ENCODE results near the gene MICU1. TPM values are rescaled to one million over a fixed set of nuclear protein-coding genes. Genes with fewer than 3 reads are reported as not detected.

Gene MICU1
- total and polyA plus RNA-seq, 2 donors (not counting 3 experiments of a cell fraction or from before 2014, with no cell fraction given), result 27.5 to 48.0 TPM

DNA sequence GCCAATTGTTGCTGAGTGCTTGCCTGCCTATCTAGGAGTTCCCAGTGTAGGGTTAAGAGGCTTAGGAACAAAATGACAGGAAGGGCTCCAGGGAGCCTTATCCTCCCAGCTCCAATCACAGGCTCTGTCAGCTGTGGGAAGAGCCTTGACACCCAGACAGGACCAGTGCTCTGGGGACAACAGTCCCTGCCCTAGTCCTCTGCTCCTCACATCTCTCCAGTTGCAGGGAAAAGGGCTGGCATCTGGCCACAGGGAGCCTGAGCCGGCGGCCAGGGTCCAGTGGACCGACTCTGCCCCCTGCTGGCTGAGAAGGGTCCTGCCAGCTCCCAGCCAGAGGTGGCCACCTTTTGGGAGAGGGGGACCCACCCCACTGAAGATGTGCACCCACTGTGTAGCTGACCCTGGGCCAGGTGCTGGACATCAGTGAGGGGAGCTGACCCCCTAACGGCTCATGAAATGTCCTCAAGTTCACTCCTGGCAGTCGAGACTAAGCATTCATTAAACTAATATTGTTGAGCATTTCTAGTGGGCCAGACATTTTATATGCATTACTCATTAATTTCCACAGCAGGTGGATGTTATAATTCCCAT, 288.7 kb downstream of the MICU1 start:
- dilution Hi-C loops (cut with MboI; ENCODE audit: extremely low pct_ligation_motif_present, low sequenced_read_pairs), result no loop called here
- Histone ChIP-seq H3K4me3 (replicated peaks in 1 of 3; ENCODE audit: insufficient read depth in 1 of 3, low read depth in 1 of 3, low read length in 3 of 3) (no peak overlapping the region), H3K9me1 (replicated peaks; ENCODE audit: control insufficient read depth, extremely low read depth, insufficient read depth, low read length) (no peaks in the 10 kb centered on the region), H3K27me3 (ENCODE audit: control insufficient read depth in 2 of 2, insufficient read depth in 2 of 2, low read length in 2 of 2) (no peaks in the 10 kb centered on the region), H3K79me2 (ENCODE audit: control insufficient read depth, insufficient read depth, low read length) (no peaks in the 10 kb centered on the region), H3K4me1 (ENCODE audit: control insufficient read depth, extremely low read depth, insufficient read depth, low read length) (peaks cover 50% of the 10 kb centered on the region), H3K9me3 (replicated peaks; ENCODE audit: control insufficient read depth, insufficient read depth, low read length) (no peaks in the 10 kb centered on the region), H3K27ac (ENCODE audit: insufficient read depth, low read depth, low read length) (peak overlapping the region; percentile 97), H3K36me3 (ENCODE audit: control insufficient read depth in 2 of 2, extremely low read depth in 1 of 2, insufficient read depth in 2 of 2, low read length in 2 of 2) (peaks cover 6 to 21% of the 10 kb centered on the region in 2 experiments), H3K4me2 (ENCODE audit: insufficient read depth, low read length) (no peak overlapping the region), H3K9ac (replicated peaks; ENCODE audit: extremely low read depth, insufficient read depth, low read length) (peak overlapping the region; percentile 25), H4K20me1 (replicated peaks; ENCODE audit: control insufficient read depth, extremely low read depth, insufficient read depth, low read length) (no peaks in the 10 kb centered on the region), H2AFZ (ENCODE audit: low read depth, low read length) (no peak overlapping the region)
- POLR2A ChIA-PET, result interaction anchor here (0.9 to 1.9 kb wide), 3 partner anchors 62 to 210 kb away, joined by 3 to 4 read pairs (median 3); no protein-coding TSS in a partner anchor
- DNase-seq (ENCODE audit: low read depth, low spot score) (peak; percentile 72), FAIRE-seq (peak; percentile 87)
- CTCF ChIA-PET, result interaction anchor here (0.6 to 12.3 kb wide), 24 partner anchors 9 to 441 kb away, joined by 3 to 214 read pairs (median 4); partner anchors contain the start of genes ASCC1 and DDIT4
- TF ChIP-seq, protein P1, sequence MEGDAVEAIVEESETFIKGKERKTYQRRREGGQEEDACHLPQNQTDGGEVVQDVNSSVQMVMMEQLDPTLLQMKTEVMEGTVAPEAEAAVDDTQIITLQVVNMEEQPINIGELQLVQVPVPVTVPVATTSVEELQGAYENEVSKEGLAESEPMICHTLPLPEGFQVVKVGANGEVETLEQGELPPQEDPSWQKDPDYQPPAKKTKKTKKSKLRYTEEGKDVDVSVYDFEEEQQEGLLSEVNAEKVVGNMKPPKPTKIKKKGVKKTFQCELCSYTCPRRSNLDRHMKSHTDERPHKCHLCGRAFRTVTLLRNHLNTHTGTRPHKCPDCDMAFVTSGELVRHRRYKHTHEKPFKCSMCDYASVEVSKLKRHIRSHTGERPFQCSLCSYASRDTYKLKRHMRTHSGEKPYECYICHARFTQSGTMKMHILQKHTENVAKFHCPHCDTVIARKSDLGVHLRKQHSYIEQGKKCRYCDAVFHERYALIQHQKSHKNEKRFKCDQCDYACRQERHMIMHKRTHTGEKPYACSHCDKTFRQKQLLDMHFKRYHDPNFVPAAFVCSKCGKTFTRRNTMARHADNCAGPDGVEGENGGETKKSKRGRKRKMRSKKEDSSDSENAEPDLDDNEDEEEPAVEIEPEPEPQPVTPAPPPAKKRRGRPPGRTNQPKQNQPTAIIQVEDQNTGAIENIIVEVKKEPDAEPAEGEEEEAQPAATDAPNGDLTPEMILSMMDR (IDR thresholded peaks at IDR 0.05; ENCODE audit: extremely low read depth in 1 of 2, insufficient read depth in 1 of 2, low read depth in 1 of 2, low read length in 2 of 2), result peak; percentile 97 to 98
- TF ChIP-seq FOS (IDR thresholded peaks at IDR 0.05; ENCODE audit: borderline replicate concordance, insufficient read depth, low read length), result no peak
- BruUV-seq (replicated peaks), result no TSS peak
- intact Hi-C loops (cut with micrococcal nuclease), result loop anchor here (1.0 to 5.0 kb wide), 3 partner anchors 165 to 289 kb away; no protein-coding TSS in a partner anchor

Measured in endothelial cell of umbilical vein (primary cell).